Thyroid gland (tissue), 4 donors: ENCODE results near the gene MAP1LC3B2.

Experiments
- CTCF ChIP-seq, 6 experiments: fragments of 200-600 bp in 3 of 6; fragments of 450-650 bp in 3 of 6; sonication (generic) in 3 of 6; IDR thresholded peaks; one replicate each; pipeline ENCODE4 v1.5.1; 2016 to 2019; ENCODE audit warnings: antibody characterized with exemption in 6 of 6, mild to moderate bottlenecking in 2 of 6, inconsistent platforms in 1 of 6, moderate library complexity in 1 of 6
- POLR2A ChIP-seq, 2 donors: fragments of 450-650 bp; IDR thresholded peaks; one replicate each; pipeline ENCODE4 v1.6.1; 2017; ENCODE audit warnings: antibody characterized with exemption in 2 of 2, mild to moderate bottlenecking in 2 of 2, moderate library complexity in 1 of 2

GRCh38 chr12:116592731-116593130 is 33.5 kb downstream of the MAP1LC3B2 start:
- no peak for TF ChIP-seq POLR2A (IDR thresholded peaks at IDR 0.05)
- no peak for TF ChIP-seq CTCF (IDR thresholded peaks at IDR 0.05)
